ENCODE results near the gene KRTAP5-8.

- TF ChIP-seq ELF4 (IDR thresholded peaks at IDR 0.05) (no peak), NFRKB (IDR thresholded peaks at IDR 0.05) (no peak), SUZ12 (IDR thresholded peaks at IDR 0.05) (no peak), BHLHE40 (IDR thresholded peaks at IDR 0.05; ENCODE audit: borderline replicate concordance) (no peak), FOXM1 (IDR thresholded peaks at IDR 0.05; ENCODE audit: borderline replicate concordance) (no peak), TARDBP (IDR thresholded peaks at IDR 0.05) (no peak), SP1 (IDR thresholded peaks at IDR 0.05) (no peak)
These were observed 17.2 kb downstream of the KRTAP5-8 start for GRCh38 chr11:71554996-71555395.
